DND-41 (cell line): ENCODE data around the gene IQSEC1.

Experiments
- ATAC-seq: fragments of 200-7000 bp; cut with Tn5 transposase; 3 replicates; pipeline ENCODE4 v1.9.1; 2021; ENCODE audit warnings: low read depth; ENCODE audit not compliant: insufficient read depth
- DNase-seq: peaks from one replicate; pipeline ENCODE4 v3.0.0-alpha.2; 2020
- H2AFZ ChIP-seq: 2 replicates; pipeline ENCODE4 v1.6.0; 2012; ENCODE audit warnings: low read depth, low read length
- H3K27ac ChIP-seq: 2 replicates; pipeline ENCODE4 v1.5.1; 2012; ENCODE audit warnings: low read length, inconsistent platforms
- H3K27me3 ChIP-seq: fragments of 200-600 bp; sonication (generic); 2 replicates; pipeline ENCODE4 v1.6.0; 2012; ENCODE audit warnings: low read length, mild to moderate bottlenecking, inconsistent platforms; ENCODE audit not compliant: insufficient read depth, poor library complexity
- H3K36me3 ChIP-seq: 2 replicates; pipeline ENCODE4 v1.5.1; 2012; ENCODE audit warnings: low read length, inconsistent platforms; ENCODE audit not compliant: insufficient read depth
- H3K4me1 ChIP-seq: 2 replicates; pipeline ENCODE4 v1.5.1; 2012; ENCODE audit warnings: mild to moderate bottlenecking, low read length; ENCODE audit not compliant: insufficient read depth
- H3K4me2 ChIP-seq: 2 replicates; pipeline ENCODE4 v1.6.0; 2012; ENCODE audit warnings: mild to moderate bottlenecking, moderate library complexity, low read length, inconsistent platforms; ENCODE audit not compliant: insufficient read depth
- H3K4me3 ChIP-seq, 2 experiments: fragments of 200-600 bp in 1 of 2; shearing (Covaris generic) in 1 of 2; 2 replicates each; pipeline ENCODE4 v1.5.1; 2012 to 2016; ENCODE audit warnings: inconsistent platforms in 2 of 2, low read length in 2 of 2, mild to moderate bottlenecking in 2 of 2, low read depth in 1 of 2, moderate library complexity in 1 of 2
- H3K79me2 ChIP-seq: 2 replicates; pipeline ENCODE4 v1.6.0; 2012; ENCODE audit warnings: low read length, inconsistent platforms; ENCODE audit not compliant: insufficient read depth
- H3K9ac ChIP-seq: 2 replicates; pipeline ENCODE4 v1.6.0; 2012; ENCODE audit warnings: low read depth, mild to moderate bottlenecking, inconsistent platforms, low read length, moderate library complexity
- H3K9me3 ChIP-seq: 2 replicates; pipeline ENCODE4 v1.5.1; 2012; ENCODE audit warnings: low read length, moderate library complexity, mild to moderate bottlenecking, inconsistent platforms; ENCODE audit not compliant: insufficient read depth, severe bottlenecking
- H4K20me1 ChIP-seq: 2 replicates; pipeline ENCODE4 v1.6.0; 2012; ENCODE audit warnings: low read length; ENCODE audit not compliant: insufficient read depth
- CTCF ChIP-seq: IDR thresholded peaks from 2 replicates; pipeline ENCODE4 v1.5.1; 2012; ENCODE audit warnings: borderline replicate concordance, low read length, moderate library complexity, mild to moderate bottlenecking; ENCODE audit not compliant: poor library complexity, severe bottlenecking; ENCODE audit errors: extremely low read depth
- EZH2 ChIP-seq: IDR thresholded peaks from 3 replicates; pipeline ENCODE4 v1.6.1; 2012; ENCODE audit warnings: borderline replicate concordance, low read depth, mild to moderate bottlenecking, moderate library complexity, low read length, inconsistent platforms; ENCODE audit not compliant: severe bottlenecking

IQSEC1 gene

DNA sequence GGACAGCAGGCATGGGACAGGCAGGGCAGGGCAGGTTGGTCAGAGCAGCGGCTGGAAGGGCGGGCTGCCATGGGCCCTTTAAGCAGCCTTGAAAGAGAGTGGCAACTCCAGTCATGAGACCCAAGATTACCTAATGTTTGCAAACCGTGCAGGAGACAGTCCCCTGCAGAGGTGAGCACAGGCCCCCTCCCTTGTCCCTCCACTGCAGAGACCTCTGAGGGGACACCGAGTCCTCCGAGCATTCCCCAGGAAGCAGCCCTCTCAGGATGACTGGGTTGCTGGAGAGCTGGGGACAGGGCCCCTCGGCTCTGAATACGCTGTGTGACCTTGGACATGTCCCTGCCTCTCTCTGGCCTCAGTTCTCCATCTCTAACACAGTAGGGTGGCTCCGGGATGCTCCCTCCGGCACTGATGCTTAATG is 81.4 kb downstream of the IQSEC1 start:
- peaks cover 23% of the 10 kb centered on the region for H3K4me1 ChIP-seq
- TF ChIP-seq EZH2 (no peak), CTCF (no peak)
- no peak overlapping the region for H3K4me2 ChIP-seq

DNA sequence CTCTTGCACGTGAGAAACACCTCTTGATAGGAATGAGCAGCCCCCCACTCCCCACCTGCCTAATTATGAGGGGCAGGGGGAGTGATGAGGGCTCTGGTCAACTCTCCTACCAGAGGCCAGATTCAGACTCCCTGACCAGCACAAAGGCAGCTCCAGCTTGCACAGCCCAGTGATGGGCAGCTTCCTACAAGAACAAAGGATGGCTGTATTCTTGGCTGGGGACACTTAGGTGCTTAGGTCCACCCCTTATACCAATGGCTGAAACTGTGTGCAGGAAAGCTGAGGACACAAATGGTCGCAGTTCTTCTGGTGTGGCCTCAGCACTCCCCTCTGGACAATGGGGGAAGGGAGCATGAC is 81.8 kb downstream of the IQSEC1 start:
- peaks cover 23% of the 10 kb centered on the region for H3K4me1 ChIP-seq
- no peak overlapping the region for H2AFZ ChIP-seq
- H3K9me3 ChIP-seq = no peaks in the 10 kb centered on the region
- no peak overlapping the region for H3K4me2 ChIP-seq
- H3K27ac ChIP-seq = no peak overlapping the region
- no peak overlapping the region for H3K9ac ChIP-seq
- H3K79me2 ChIP-seq = no peaks in the 10 kb centered on the region
- 0 out of 2 replicates have a peak, but pooled peaks cover 2% of the 10 kb centered on the region for H4K20me1 ChIP-seq
- no peak for TF ChIP-seq CTCF
- ATAC-seq (no peak), DNase-seq (no peak)
- no peaks in the 10 kb centered on the region for H3K27me3 ChIP-seq
- H3K36me3 ChIP-seq = no peaks in the 10 kb centered on the region; the same call in 1 of the 2 replicates
- H3K4me3 ChIP-seq = no peak overlapping the region

More for the DNA sequence above, 81.4 kb downstream of the IQSEC1 start:
- Histone ChIP-seq H3K79me2 (no peaks in the 10 kb centered on the region), H3K27me3 (no peaks in the 10 kb centered on the region), H2AFZ (no peak overlapping the region), H3K36me3 (no peaks in the 10 kb centered on the region; the same call in 1 of the 2 replicates), H3K9ac (no peak overlapping the region), H3K27ac (no peak overlapping the region), H4K20me1 (0 out of 2 replicates have a peak, but pooled peaks cover 2% of the 10 kb centered on the region), H3K9me3 (no peaks in the 10 kb centered on the region), H3K4me3 (no peak overlapping the region)
- ATAC-seq = no peak
- no peak for DNase-seq

GRCh38 chr3:12990781-12991480 is 82.3 kb downstream of the IQSEC1 start:
- ATAC-seq (no peak), DNase-seq (no peak)
- peaks cover 23% of the 10 kb centered on the region for H3K4me1 ChIP-seq
- H2AFZ ChIP-seq = no peak overlapping the region
- H4K20me1 ChIP-seq = 0 out of 2 replicates have a peak, but pooled peaks cover 2% of the 10 kb centered on the region
- no peak overlapping the region for H3K27ac ChIP-seq
- H3K36me3 ChIP-seq = no peaks in the 10 kb centered on the region; the same call in 1 of the 2 replicates
- H3K4me2 ChIP-seq = no peak overlapping the region
- no peaks in the 10 kb centered on the region for H3K79me2 ChIP-seq
- H3K4me3 ChIP-seq = no peak overlapping the region
- no peak for TF ChIP-seq EZH2
- no peak for TF ChIP-seq CTCF
- H3K9me3 ChIP-seq = no peaks in the 10 kb centered on the region
- no peaks in the 10 kb centered on the region for H3K27me3 ChIP-seq
- H3K9ac ChIP-seq = no peak overlapping the region
